Smooth muscle cell (in vitro differentiated cells): Measurements from ENCODE around the gene REV1. TPM values are rescaled to one million over a fixed set of nuclear protein-coding genes. Genes with fewer than 3 reads are reported as not detected.

Source experiments
- DNase-seq: peaks from one replicate; lab custom pipeline; 2025; ENCODE audit not compliant: unreplicated experiment; lab: John Stamatoyannopoulos, UW
- H2AFZ ChIP-seq: fragments of 200-600 bp; sonication (generic); 2 replicates; pipeline ENCODE4 v1.6.0; 2016; ENCODE audit warnings: antibody characterized with exemption, low read depth, mild to moderate bottlenecking
- H3F3A ChIP-seq: fragments of 200-600 bp; sonication (generic); 2 replicates; pipeline ENCODE4 v1.6.0; 2017; ENCODE audit warnings: antibody characterized with exemption, low read depth
- H3K27ac ChIP-seq: fragments of 200-600 bp; sonication (generic); 2 replicates; pipeline ENCODE4 v1.5.1; 2016; ENCODE audit warnings: low read depth, mild to moderate bottlenecking
- H3K27me3 ChIP-seq: fragments of 200-600 bp; sonication (generic); 2 replicates; pipeline ENCODE4 v1.6.1; 2016; ENCODE audit warnings: low read depth, mild to moderate bottlenecking
- H3K36me3 ChIP-seq: fragments of 200-600 bp; sonication (generic); 2 replicates; pipeline ENCODE4 v1.5.1; 2016; ENCODE audit warnings: low read depth
- H3K4me1 ChIP-seq: fragments of 200-600 bp; sonication (generic); 2 replicates; pipeline ENCODE4 v1.5.1; 2016; ENCODE audit warnings: low read depth
- H3K4me2 ChIP-seq: fragments of 200-600 bp; sonication (generic); 2 replicates; pipeline ENCODE4 v1.6.0; 2016; ENCODE audit warnings: mild to moderate bottlenecking
- H3K4me3 ChIP-seq: fragments of 200-600 bp; sonication (generic); 2 replicates; pipeline ENCODE4 v1.5.1; 2016; ENCODE audit warnings: mild to moderate bottlenecking
- H3K79me2 ChIP-seq: fragments of 200-600 bp; sonication (generic); 2 replicates; pipeline ENCODE4 v1.6.0; 2016; ENCODE audit warnings: low read depth, mild to moderate bottlenecking
- H3K9ac ChIP-seq: fragments of 200-600 bp; sonication (generic); 2 replicates; pipeline ENCODE4 v1.6.0; 2016; ENCODE audit warnings: low read depth
- H3K9me3 ChIP-seq: fragments of 200-600 bp; sonication (generic); replicated peaks from 2 replicates; pipeline ENCODE4 v1.5.1; 2016; ENCODE audit warnings: low read depth
- H4K20me1 ChIP-seq: fragments of 200-600 bp; sonication (generic); 2 replicates; pipeline ENCODE4 v1.6.0; 2016; ENCODE audit warnings: low read depth
- CTCF ChIP-seq: fragments of 200-600 bp; sonication (generic); IDR thresholded peaks from 2 replicates; pipeline ENCODE4 v1.5.1; 2017; ENCODE audit warnings: borderline replicate concordance, mild to moderate bottlenecking, antibody characterized with exemption; ENCODE audit not compliant: insufficient read depth, poor library complexity, severe bottlenecking
- WGBS: methylation state at CpG from one replicate; pipeline ENCODE4 v1.1.7; 2016; ENCODE audit warnings: low lambda C conversion rate; 5-methylcytosine and 5-hydroxymethylcytosine counted together
- polyA plus RNA-seq: library from polyadenylated mRNA; unstranded; fragments of >200 nt; fragmentation: Nextera tagmentation; extraction: Ambion mirVana; gene quantifications from 2 replicates; pipeline ENCODE4 v1.2.1, GENCODE V29; 2016
- total RNA-seq: library from RNA; depleted of rRNA; stranded (reverse); fragments of >200 nt; gene quantifications from 2 replicates; pipeline ENCODE4 v1.2.3, GENCODE V29; 2014

The REV1 gene
- total and polyA plus RNA-seq, 2 experiments from 2014 or later: 9.5 to 20.6 TPM

- no peaks in the 10 kb centered on the region for H3K27me3 ChIP-seq
- no peak for DNase-seq
- no peak overlapping the region for H3K9ac ChIP-seq
- H3K79me2 ChIP-seq: no peaks in the 10 kb centered on the region
- no peak overlapping the region for H3K4me2 ChIP-seq
- TF ChIP-seq CTCF: no peak
- H3K27ac ChIP-seq: no peak overlapping the region
- no peak overlapping the region for H2AFZ ChIP-seq
- no peaks in the 10 kb centered on the region for H3K9me3 ChIP-seq
- H3K4me3 ChIP-seq: no peak overlapping the region
- H3K4me1 ChIP-seq: no peaks in the 10 kb centered on the region
- H3F3A ChIP-seq: no peaks in the 10 kb centered on the region
- H4K20me1 ChIP-seq: no peaks in the 10 kb centered on the region
- 82% methylated on average over 1 of the region's 1 CpG for WGBS
- no peaks in the 10 kb centered on the region for H3K36me3 ChIP-seq
These were observed 22.4 kb upstream of the REV1 start for GRCh38 chr2:99512181-99512591.

- DNase-seq: no peak
- WGBS: 92% methylated on average over 4 of the region's 4 CpGs
- Histone ChIP-seq H3K79me2 (no peaks in the 10 kb centered on the region), H3K27me3 (peaks cover 4% of the 10 kb centered on the region), H3K9ac (no peak overlapping the region), H3K36me3 (no peaks in the 10 kb centered on the region), H3K4me3 (no peak overlapping the region), H4K20me1 (no peaks in the 10 kb centered on the region), H3K4me1 (no peaks in the 10 kb centered on the region), H3F3A (no peaks in the 10 kb centered on the region), H2AFZ (no peak overlapping the region), H3K9me3 (no peaks in the 10 kb centered on the region), H3K27ac (no peak overlapping the region), H3K4me2 (no peak overlapping the region)
- no peak for TF ChIP-seq CTCF
These were observed 19.6 kb upstream of the REV1 start for GRCh38 chr2:99509387-99509786.

- DNase-seq: no peak
- H3K9ac ChIP-seq: no peak overlapping the region
- H3K4me3 ChIP-seq: no peak overlapping the region
- H3K4me2 ChIP-seq: no peak overlapping the region
- 92% methylated on average over 7 of the region's 7 CpGs for WGBS
- H4K20me1 ChIP-seq: no peaks in the 10 kb centered on the region
- H3F3A ChIP-seq: no peaks in the 10 kb centered on the region
- H3K4me1 ChIP-seq: no peaks in the 10 kb centered on the region
- H2AFZ ChIP-seq: no peak overlapping the region
- no peak for TF ChIP-seq CTCF
- H3K79me2 ChIP-seq: no peaks in the 10 kb centered on the region
- H3K36me3 ChIP-seq: no peaks in the 10 kb centered on the region
- no peaks in the 10 kb centered on the region for H3K9me3 ChIP-seq
- H3K27ac ChIP-seq: no peak overlapping the region
- peaks cover 4% of the 10 kb centered on the region for H3K27me3 ChIP-seq
These were observed 18.4 kb upstream of the REV1 start for GRCh38 chr2:99507937-99508818.
